22Rv1 (cell line): ENCODE data around the gene TMEM132D.

Experiments
- H3K27ac ChIP-seq: fragments of 450-650 bp; 2 replicates; pipeline ENCODE4 v1.5.1; 2017
- CTCF ChIP-seq: fragments of 450-650 bp; IDR thresholded peaks from 2 replicates; pipeline ENCODE4 v1.5.1; 2017; ENCODE audit warnings: mild to moderate bottlenecking
- ZFX ChIP-seq: fragments of 450-650 bp; IDR thresholded peaks from 2 replicates; pipeline ENCODE4 v1.6.1; 2017; ENCODE audit warnings: antibody characterized with exemption, borderline replicate concordance

TMEM132D gene

GRCh38 chr12:129145381-129145780, 758.4 kb downstream of the TMEM132D start:
- H3K27ac ChIP-seq = no peak overlapping the region
- TF ChIP-seq ZFX (no peak), CTCF (no peak)

- no peak overlapping the region for H3K27ac ChIP-seq
- TF ChIP-seq ZFX = no peak
- no peak for TF ChIP-seq CTCF
These were observed 765.0 kb downstream of the TMEM132D start for GRCh38 chr12:129138776-129139175.

GRCh38 chr12:129136694-129137325, 767.0 kb downstream of the TMEM132D start:
- TF ChIP-seq ZFX = no peak
- TF ChIP-seq CTCF = no peak
- H3K27ac ChIP-seq = no peak overlapping the region

GRCh38 chr12:129127771-129128170, 776.1 kb downstream of the TMEM132D start:
- H3K27ac ChIP-seq = no peak overlapping the region

GRCh38 chr12:129127211-129127610, 776.6 kb downstream of the TMEM132D start:
- no peak overlapping the region for H3K27ac ChIP-seq
- TF ChIP-seq CTCF = no peak
- TF ChIP-seq ZFX = no peak

More at GRCh38 chr12:129127771-129128170, 776.1 kb downstream of the TMEM132D start:
- TF ChIP-seq CTCF (no peak), ZFX (no peak)

GRCh38 chr12:129119537-129119936, 784.3 kb downstream of the TMEM132D start:
- H3K27ac ChIP-seq = no peak overlapping the region
- no peak for TF ChIP-seq CTCF
- TF ChIP-seq ZFX = no peak

- TF ChIP-seq CTCF (no peak), ZFX (no peak)
- no peak overlapping the region for H3K27ac ChIP-seq
These were observed 788.3 kb downstream of the TMEM132D start for GRCh38 chr12:129115558-129115957.
